Esophagus (tissue), 2 donors: ENCODE data around the gene IBTK. TPM values are rescaled to one million over a fixed set of nuclear protein-coding genes. Genes with fewer than 3 reads are reported as not detected.
"Not testable (repeated sequence)": the region's sequence is repeated elsewhere in the genome, so short reads cannot be mapped to it uniquely, and the experiment has no call there.

ENCODE experiments used
- H3K27ac ChIP-seq, 2 donors: one replicate each; pipeline ENCODE4 v1.5.1; 2013; ENCODE audit warnings: low read depth in 2 of 2, mild to moderate bottlenecking in 2 of 2, inconsistent platforms in 1 of 2, low read length in 1 of 2, moderate library complexity in 1 of 2
- H3K27me3 ChIP-seq, 2 donors: one replicate each; pipeline ENCODE4 v1.6.1; 2013; ENCODE audit warnings: low read length in 2 of 2, control low read depth in 1 of 2, mild to moderate bottlenecking in 1 of 2; ENCODE audit not compliant: insufficient read depth in 2 of 2, control insufficient read depth in 1 of 2
- H3K36me3 ChIP-seq, 2 donors: one replicate each; pipeline ENCODE4 v1.6.1; 2013; ENCODE audit warnings: low read length in 1 of 2; ENCODE audit not compliant: control insufficient read depth in 2 of 2, insufficient read depth in 2 of 2
- H3K4me1 ChIP-seq, 2 donors: one replicate each; pipeline ENCODE4 v1.6.1; 2013; ENCODE audit warnings: low read length in 1 of 2; ENCODE audit not compliant: control insufficient read depth in 2 of 2, insufficient read depth in 2 of 2
- H3K4me3 ChIP-seq, 2 donors: one replicate each; pipeline ENCODE4 v1.5.1; 2013; ENCODE audit warnings: low read length in 2 of 2, mild to moderate bottlenecking in 2 of 2, low read depth in 1 of 2, moderate library complexity in 1 of 2
- H3K9me3 ChIP-seq, 2 donors: one replicate each; pipeline ENCODE4 v1.6.1; 2013; ENCODE audit warnings: mild to moderate bottlenecking in 2 of 2, low read depth in 1 of 2, low read length in 1 of 2, moderate library complexity in 1 of 2; ENCODE audit not compliant: control insufficient read depth in 2 of 2, insufficient read depth in 1 of 2
- WGBS, 2 donors: extraction: QIAGEN DNeasy Blood & Tissue Kit; methylation state at CpG; one replicate each; pipeline ENCODE4 v1.1.7; 2013; 5-methylcytosine and 5-hydroxymethylcytosine counted together
- polyA plus RNA-seq, 2 donors: library from polyadenylated mRNA; stranded (reverse); fragments of 200-250 nt; gene quantifications; one replicate each; pipeline ENCODE4 v1.2.3, GENCODE V29; 2013
- donor health status: healthy with polysubstance abuse.
- donor health status: Bipolar disorder and iron deficiency.

The IBTK gene
- polyA plus RNA-seq, 2 donors, result 13.6 to 18.0 TPM

DNA sequence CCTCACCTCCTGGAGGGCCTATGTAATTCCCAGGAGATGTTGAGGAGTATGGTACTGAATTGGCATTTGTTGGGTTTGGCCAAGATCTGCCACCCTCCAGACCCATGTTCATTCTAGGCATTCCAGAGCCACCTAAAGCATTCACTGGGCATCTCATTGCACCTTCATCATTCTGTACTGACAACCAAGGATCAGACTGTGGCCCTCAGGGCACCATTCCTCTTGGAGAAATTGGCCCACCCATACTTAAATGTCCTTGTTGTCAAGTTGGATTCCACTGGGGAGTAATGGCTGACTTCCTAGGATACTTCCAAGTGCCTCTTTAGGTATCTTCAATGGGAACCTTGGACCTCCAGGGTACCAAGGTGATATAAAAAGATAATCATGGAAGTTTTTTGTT is 16.8 kb upstream of the IBTK start:
- Histone ChIP-seq H3K27me3 (no peaks in the 10 kb centered on the region), H3K9me3 (no peaks in the 10 kb centered on the region), H3K4me3 (no peak overlapping the region), H3K36me3 (no peaks in the 10 kb centered on the region), H3K4me1 (no peaks in the 10 kb centered on the region), H3K27ac (no peak overlapping the region)

DNA sequence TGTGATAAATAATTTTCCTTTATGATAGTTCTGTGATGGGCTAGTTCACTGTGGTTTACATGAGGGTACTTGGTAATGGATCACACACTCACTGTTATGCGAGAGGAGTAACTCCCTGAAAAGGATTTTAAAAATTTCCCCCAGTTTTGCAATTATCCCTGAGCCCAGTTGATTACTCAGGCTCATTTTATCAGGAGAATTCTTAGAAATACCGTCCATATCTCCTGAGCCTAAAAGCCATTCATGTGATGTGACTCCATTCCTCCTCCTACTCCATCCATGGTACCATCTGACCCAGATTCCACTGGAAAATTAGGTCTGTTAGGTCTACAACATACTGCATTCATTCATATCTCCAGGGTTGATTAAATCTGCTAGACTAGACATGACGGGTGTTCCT is 16.4 kb upstream of the IBTK start:
- WGBS, 2 donors, result 93 to 94% methylated on average over 3 of the region's 3 CpGs
- no peak overlapping the region for H3K27ac ChIP-seq

DNA sequence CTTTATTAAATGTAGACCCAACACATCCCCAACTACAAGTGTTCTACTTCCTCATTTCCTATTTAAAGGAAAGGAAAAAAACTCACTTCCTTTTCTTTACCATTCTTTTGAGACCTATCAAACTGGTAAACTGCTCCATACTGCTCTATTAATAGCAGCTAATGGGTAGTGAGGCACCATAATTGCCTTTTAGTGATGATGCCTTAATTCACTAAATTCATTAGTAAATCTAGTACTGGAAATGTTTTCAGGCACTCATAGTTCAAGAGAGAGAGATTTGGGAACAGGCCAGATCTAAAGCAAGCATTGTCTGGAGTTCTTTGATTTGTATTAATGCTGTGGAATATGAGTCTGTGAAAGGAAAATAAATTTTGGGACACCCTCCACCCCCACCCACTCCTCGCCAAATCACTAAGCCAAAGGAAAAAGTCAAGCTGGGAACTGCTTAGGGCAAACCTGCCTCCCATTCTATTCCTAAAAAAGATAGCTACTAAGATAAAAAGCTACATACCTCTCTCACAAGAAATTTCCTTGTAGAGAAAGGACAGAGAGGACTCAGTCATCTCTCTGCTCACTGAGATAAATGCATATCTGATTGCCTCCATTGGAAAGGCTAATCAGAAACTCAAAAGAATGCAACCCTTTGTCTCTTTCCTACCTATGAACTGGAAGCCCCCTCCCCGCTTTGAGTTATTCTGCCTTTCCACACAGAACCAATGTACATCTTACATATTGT is 13.6 kb upstream of the IBTK start:
- Histone ChIP-seq H3K9me3 (no peaks in the 10 kb centered on the region), H3K4me1 (no peaks in the 10 kb centered on the region), H3K27me3 (no peaks in the 10 kb centered on the region), H3K36me3 (no peaks in the 10 kb centered on the region), H3K4me3 (no peak overlapping the region), H3K27ac (no peak overlapping the region)
- 67 to 86% methylated on average over 2 of the region's 2 CpGs for whole genome bisulfite sequencing, 2 donors

More for the DNA sequence above, 16.4 kb upstream of the IBTK start:
- no peaks in the 10 kb centered on the region for H3K4me1 ChIP-seq
- H3K4me3 ChIP-seq, result no peak overlapping the region
- no peaks in the 10 kb centered on the region for H3K36me3 ChIP-seq
- H3K27me3 ChIP-seq, result no peaks in the 10 kb centered on the region
- no peaks in the 10 kb centered on the region for H3K9me3 ChIP-seq

DNA sequence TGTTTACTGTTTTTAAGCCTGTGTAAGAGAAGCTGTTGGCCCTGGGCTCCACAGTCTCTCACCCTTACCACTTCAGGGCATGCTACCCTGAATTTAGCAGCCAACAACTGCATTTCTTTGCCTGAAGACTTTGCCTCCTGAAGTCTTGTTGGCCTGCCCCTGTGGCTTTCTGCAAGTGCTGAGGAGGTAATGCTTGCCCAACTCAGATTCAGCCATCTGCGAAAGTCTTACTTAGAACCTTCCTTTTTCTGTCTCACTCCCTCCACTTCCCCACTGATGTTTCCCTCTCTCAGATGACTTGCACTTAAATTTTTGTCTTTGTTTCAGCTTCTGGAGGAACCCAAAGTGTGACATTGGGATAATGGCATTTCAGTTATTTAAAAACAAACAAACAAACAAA is 11.8 kb upstream of the IBTK start:
- 89 to 100% methylated on average over 1 of the region's 1 CpG for WGBS, 2 donors
- no peaks in the 10 kb centered on the region for H3K27me3 ChIP-seq
- no peaks in the 10 kb centered on the region for H3K36me3 ChIP-seq
- H3K27ac ChIP-seq, result no peak overlapping the region
- no peaks in the 10 kb centered on the region for H3K4me1 ChIP-seq
- H3K4me3 ChIP-seq, result no peak overlapping the region
- no peaks in the 10 kb centered on the region for H3K9me3 ChIP-seq

DNA sequence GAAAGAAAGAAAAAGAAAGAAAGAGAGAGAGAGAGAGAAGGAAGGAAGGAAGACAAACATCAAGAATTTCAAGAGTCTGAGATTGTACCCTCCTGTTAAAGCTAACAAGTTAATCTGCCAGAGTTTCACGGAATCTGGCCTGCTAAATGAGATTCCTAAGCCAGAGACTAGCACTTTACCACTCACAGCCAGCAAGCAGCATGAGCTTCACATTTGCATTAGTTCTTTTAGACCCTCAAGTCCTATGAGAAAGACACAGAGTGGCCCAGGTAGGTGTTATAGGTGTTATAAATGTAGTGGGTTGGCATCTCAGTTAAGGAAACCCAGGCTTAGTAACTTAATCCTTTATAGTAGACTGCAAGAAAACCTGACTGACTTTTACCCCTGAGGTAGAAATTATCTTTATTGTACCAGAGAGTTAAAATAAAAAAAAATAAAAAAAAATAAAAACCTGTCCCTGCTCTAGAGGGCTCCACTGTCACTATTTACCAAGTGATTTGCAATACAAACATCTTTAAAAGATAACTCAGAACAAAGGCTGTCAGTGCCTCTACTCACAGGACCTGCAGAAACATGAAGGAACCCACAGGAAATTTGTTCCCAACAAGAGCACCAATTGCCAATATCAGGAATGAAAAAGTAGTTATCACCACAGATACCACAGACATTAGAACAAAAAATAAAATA is 9.7 kb upstream of the IBTK start:
- 70 to 82% methylated on average over 1 of the region's 1 CpG for WGBS, 2 donors
- H3K27ac ChIP-seq, result no peak overlapping the region
- no peak overlapping the region for H3K4me3 ChIP-seq
- H3K27me3 ChIP-seq, result no peaks in the 10 kb centered on the region
- H3K9me3 ChIP-seq, result no peaks in the 10 kb centered on the region
- H3K36me3 ChIP-seq, result no peaks in the 10 kb centered on the region
- no peaks in the 10 kb centered on the region for H3K4me1 ChIP-seq

DNA sequence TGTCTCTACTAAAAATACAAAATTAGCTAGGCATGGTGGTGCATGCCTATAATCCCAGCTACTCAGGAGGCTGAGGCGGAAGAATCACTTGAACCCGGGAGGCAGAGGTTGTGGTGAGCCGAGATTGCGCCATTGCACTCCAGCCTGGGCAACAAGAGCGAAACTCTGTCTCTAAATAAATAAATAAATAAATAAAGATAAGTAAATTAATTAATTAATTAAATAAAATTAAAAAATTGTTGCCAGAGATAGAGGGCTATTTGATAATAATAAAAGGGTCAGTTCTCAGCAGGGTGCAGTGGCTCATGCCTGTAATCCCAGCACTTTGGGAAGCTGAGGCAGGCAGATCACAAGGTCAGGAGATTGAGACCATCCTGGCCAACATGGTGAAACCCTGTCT is 7.2 kb upstream of the IBTK start:
- H3K4me1 ChIP-seq, H3K36me3 ChIP-seq, H3K27me3 ChIP-seq, H3K4me3 ChIP-seq, H3K27ac ChIP-seq, H3K9me3 ChIP-seq: not testable (repeated sequence)
- 96 to 97% methylated on average over 5 of the region's 5 CpGs for WGBS, 2 donors

DNA sequence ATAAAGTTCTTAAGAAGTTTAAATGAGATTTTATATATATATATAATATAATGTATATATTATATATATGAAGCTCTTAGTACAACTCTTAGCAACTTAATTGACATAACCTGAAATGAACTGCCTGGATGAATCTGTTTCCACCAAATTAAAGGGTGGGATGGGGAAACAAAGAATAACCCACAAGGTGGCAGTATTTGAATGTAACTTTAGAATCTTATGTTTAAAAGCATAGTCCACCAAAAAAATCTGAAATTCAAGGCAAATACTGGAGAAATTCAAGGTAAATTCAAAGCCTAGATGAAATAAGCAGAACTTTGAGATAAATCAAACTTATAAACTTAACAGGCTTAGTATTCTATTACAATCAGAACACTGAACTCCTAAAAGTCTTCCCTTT is 4.4 kb upstream of the IBTK start:
- Histone ChIP-seq H3K4me1 (no peaks in the 10 kb centered on the region), H3K9me3 (no peaks in the 10 kb centered on the region), H3K27me3 (no peaks in the 10 kb centered on the region), H3K27ac (no peak overlapping the region), H3K4me3 (no peak overlapping the region), H3K36me3 (no peaks in the 10 kb centered on the region)

DNA sequence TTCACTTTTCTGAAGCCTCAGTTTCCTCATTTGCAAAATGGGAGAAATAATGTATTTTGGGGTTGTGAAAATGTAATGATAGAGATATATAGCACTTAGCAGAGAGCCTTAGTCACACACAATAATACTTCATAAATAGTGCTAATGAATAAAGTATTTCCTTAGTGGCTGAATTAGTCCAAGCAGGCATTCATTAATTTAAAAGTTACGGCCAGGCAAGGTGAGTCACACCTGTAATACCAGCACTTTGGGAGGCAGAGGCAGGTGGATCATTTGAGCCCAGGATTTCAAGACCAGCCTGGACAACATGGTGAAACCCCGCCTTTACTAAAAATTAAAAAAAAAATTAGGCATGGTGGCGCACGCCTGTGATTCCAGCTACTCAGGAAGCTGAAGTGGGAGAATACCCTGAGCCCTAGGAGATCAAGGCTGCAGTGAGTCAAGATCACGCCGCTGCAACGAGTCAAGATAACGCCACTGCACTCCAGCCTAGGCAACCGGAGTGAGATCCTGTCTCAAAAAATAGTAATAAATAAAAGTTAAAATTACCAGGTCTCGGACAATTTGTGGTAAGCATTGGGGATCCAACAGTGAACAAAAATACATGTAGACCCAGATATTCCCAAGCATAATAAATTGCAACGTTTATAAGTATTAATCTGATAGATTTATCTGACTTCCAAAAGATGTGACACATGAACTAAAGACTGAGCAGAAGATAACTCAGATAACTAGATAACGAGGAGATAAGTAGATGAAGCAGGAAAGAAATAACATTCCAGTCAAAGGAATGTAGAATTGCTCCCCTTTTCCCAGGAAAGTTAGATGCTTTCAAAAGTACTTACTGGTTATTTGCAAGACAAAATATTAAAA is 2.1 kb upstream of the IBTK start:
- H3K4me1 ChIP-seq, result no peaks in the 10 kb centered on the region
- no peak overlapping the region for H3K4me3 ChIP-seq
- H3K27me3 ChIP-seq, result no peaks in the 10 kb centered on the region
- no peaks in the 10 kb centered on the region for H3K9me3 ChIP-seq
- H3K27ac ChIP-seq, result peak overlapping the region in 1 of 2 donors; percentile 1
- WGBS, 2 donors, result 80 to 84% methylated on average over 12 of the region's 12 CpGs
- H3K36me3 ChIP-seq, result no peaks in the 10 kb centered on the region

DNA sequence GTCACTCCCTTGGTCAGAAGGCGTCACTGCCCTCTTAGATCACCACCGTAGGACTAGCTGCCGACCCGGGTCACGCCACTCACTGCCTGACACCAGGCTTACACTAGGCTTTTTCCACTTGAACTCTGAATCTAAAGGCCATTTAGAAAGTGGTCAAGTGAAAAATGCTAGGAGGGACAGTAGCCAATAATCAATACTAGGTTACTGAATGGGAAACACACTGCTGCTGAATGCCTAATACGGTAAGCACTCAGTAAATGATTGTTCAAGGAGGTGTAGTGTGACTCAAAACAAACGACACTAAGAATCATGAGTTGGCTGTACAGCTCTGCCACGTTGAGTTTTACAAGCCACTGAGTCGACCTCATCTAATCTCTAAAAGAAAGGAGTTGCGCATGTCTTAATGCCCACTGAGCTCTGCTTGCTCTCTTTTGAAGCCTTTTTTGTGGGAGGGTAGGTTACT is 760 bp upstream of the IBTK start:
- Histone ChIP-seq H3K4me1 (no peaks in the 10 kb centered on the region), H3K27me3 (no peaks in the 10 kb centered on the region), H3K36me3 (no peaks in the 10 kb centered on the region), H3K4me3 (peak overlapping the region; percentile 90 to 91), H3K27ac (peak overlapping the region; percentile 96), H3K9me3 (no peaks in the 10 kb centered on the region)
- 18 to 28% methylated on average over 10 of the region's 10 CpGs for WGBS, 2 donors
